Heart right ventricle (tissue), 16 donors: ENCODE results near the gene CRTC1. TPM values are rescaled to one million over a fixed set of nuclear protein-coding genes. Genes with fewer than 3 reads are reported as not detected.

Experiments
- ATAC-seq, 8 donors: fragments of 200-7000 bp; cut with Tn5 transposase; one replicate each; pipeline ENCODE4 v1.9.1; 2020; ENCODE audit warnings: mild to moderate bottlenecking in 8 of 8, moderate library complexity in 8 of 8, moderate number of reproducible peaks in 1 of 8
- DNase-seq, 2 donors: peaks; one replicate each; pipeline ENCODE4 v3.0.0-alpha.2; 2020
- H3K27ac ChIP-seq, 10 donors: fragments of 200-600 bp; sonication (generic) in 2 of 10; one replicate each; pipeline versions ENCODE4 v1.5.0 to v1.8.0; 2020 to 2022; ENCODE audit warnings: mild to moderate bottlenecking in 3 of 10
- H3K27me3 ChIP-seq, 7 donors: fragments of 200-600 bp; one replicate each; pipeline ENCODE4 v1.8.0; 2021 to 2022; ENCODE audit warnings: mild to moderate bottlenecking in 2 of 7
- H3K36me3 ChIP-seq, 9 donors: fragments of 200-600 bp; sonication (generic) in 1 of 9; one replicate each; pipeline versions ENCODE4 v1.5.0 to v1.8.0; 2020 to 2022; ENCODE audit warnings: mild to moderate bottlenecking in 2 of 9
- H3K4me1 ChIP-seq, 9 donors: fragments of 200-600 bp; sonication (generic) in 1 of 9; one replicate each; pipeline versions ENCODE4 v1.5.0 to v1.8.0; 2020 to 2022; ENCODE audit warnings: mild to moderate bottlenecking in 4 of 9
- H3K4me3 ChIP-seq, 10 donors: fragments of 200-600 bp; sonication (generic) in 2 of 10; one replicate each; pipeline versions ENCODE4 v1.5.0 to v1.8.0; 2020 to 2022; ENCODE audit warnings: mild to moderate bottlenecking in 7 of 10, moderate library complexity in 2 of 10
- H3K9me3 ChIP-seq, 11 donors: fragments of 200-600 bp in 10 of 11; sonication (generic) in 2 of 11; one replicate each; pipeline versions ENCODE4 v1.5.0 to v1.8.0; 2013 to 2022; ENCODE audit warnings: mild to moderate bottlenecking in 2 of 11, control low read depth in 1 of 11, moderate library complexity in 1 of 11
- CTCF ChIP-seq, 9 donors: fragments of 200-600 bp; sonication (generic) in 2 of 9; IDR thresholded peaks; one replicate each; pipeline versions ENCODE4 v1.5.0 to v1.8.0; 2021 to 2022; ENCODE audit warnings: antibody characterized with exemption in 9 of 9, mild to moderate bottlenecking in 5 of 9, moderate library complexity in 1 of 9
- WGBS, 2 donors: extraction: QIAGEN DNeasy Blood & Tissue Kit; methylation state at CpG; one replicate each; pipeline ENCODE4 v1.1.7; 2013; ENCODE audit warnings: inconsistent platforms in 1 of 2; 5-methylcytosine and 5-hydroxymethylcytosine counted together
- intact Hi-C, 10 donors: fragments of 100-400 bp; cut with DNase I; formaldehyde crosslinking; loops; one replicate each; pipeline versions ENCODE4 v1.11.1 to v1.14.2; 2022
- polyA plus RNA-seq, 2 donors: library from polyadenylated mRNA; stranded (reverse); fragments of 200-250 nt; gene quantifications; one replicate each; pipeline ENCODE4 v1.2.3, GENCODE V29; 2013
- total RNA-seq, 10 donors: library from RNA; stranded (reverse); fragmentation: NEBNext Ultra II Directional in 3 of 10; extraction: Animal tissue kit (Norgen Biotek cat#: 25700) in 3 of 10; gene quantifications; one replicate each; pipeline versions ENCODE4 v1.2.1 to v1.2.4, GENCODE V29; 2021 to 2023
- donor health status: Arrhythmogenic right ventricular cardiomyopathy.
- donor health status: ischemic (EF 13 %, LVEDD 7.1; RV severe dilation, severe dysfunction).
- donor health status: healthy with polysubstance abuse.
- donor health status: DM: no; HTN: yes; CAD: no.
- donor health status: DM: no; HTN: no; CAD: no.
- donor health status: ischemic (EF 25% LVEDD 6.9; RV normal size, moderate dysfunction).
- donor health status: ischemic (EF 25% LVEDD 5.7; RV mildly dilated, moderate dysfunction).
- donor health status: healthy.
- donor health status: DM: yes; HTN: yes; CAD: no.
- donor health status: Ischemic cardiomyopathy.
- donor health status: ischemic (EF 35%, LVEDD 5.7; RV mildly dilated, moderate dysfunction).
- donor health status: nonischemic (EF 11% LVEDD 7.7; RV severe dilation, severe dysfunction).
- donor health status: DM: yes; HTN: yes; CAD: no.
- donor health status: PGD.
- donor health status: ischemic (EF 29% LVEDD 5.4; RV normal size, mild dysfunction).
- donor health status: nonischemic (EF 23%, LVEDD 6.1; RV moderate dilation, normal function).

Gene CRTC1
- total and polyA plus RNA-seq, 12 donors = 3.2 to 11.8 (median 9.1) TPM

- H3K27me3 ChIP-seq = no peaks in the 10 kb centered on the region
- peaks cover 0 to 12% (median 4%) of the 10 kb centered on the region in 9 donors for H3K4me1 ChIP-seq
- no peak overlapping the region for H3K27ac ChIP-seq
- TF ChIP-seq CTCF (IDR thresholded peaks at IDR 0.05) = no peak
- 87 to 92% methylated on average over 5 of the region's 5 CpGs for WGBS, 2 donors
- ATAC-seq = no peak
- peaks cover 0 to 64% (median 20%) of the 10 kb centered on the region in 9 donors for H3K36me3 ChIP-seq
- H3K9me3 ChIP-seq = no peaks in the 10 kb centered on the region
- intact Hi-C loops = no loop called here
- DNase-seq = no peak
- no peak overlapping the region for H3K4me3 ChIP-seq
These were observed 16.7 kb upstream of the CRTC1 start for GRCh38 chr19:18666784-18667183.

- peaks cover 0 to 21% (median 9%) of the 10 kb centered on the region in 9 donors for H3K4me1 ChIP-seq
These were observed 15.8 kb upstream of the CRTC1 start for GRCh38 chr19:18667531-18668251.

DNA sequence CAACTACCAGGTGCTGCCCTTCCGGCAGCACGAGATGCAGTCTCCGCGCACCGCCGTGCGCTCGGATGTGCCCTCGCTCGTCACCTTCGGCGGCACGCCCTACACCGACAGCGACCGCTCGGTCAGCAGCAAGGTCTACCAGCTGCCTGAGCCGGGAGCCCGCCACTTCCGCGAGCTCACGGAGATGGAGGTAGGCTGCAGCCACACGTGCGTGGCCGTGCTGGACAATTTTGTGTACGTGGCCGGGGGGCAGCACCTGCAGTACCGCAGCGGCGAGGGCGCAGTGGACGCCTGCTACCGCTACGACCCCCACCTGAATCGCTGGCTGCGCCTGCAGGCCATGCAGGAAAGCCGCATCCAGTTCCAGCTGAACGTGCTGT is 15.2 kb upstream of the CRTC1 start:
- WGBS, 2 donors = 97 to 98% methylated on average over 38 of the region's 38 CpGs
- no peak for DNase-seq
- Histone ChIP-seq H3K27me3 (no peaks in the 10 kb centered on the region), H3K27ac (no peak overlapping the region), H3K4me1 (peaks cover 0 to 23% (median 11%) of the 10 kb centered on the region in 9 donors), H3K4me3 (no peak overlapping the region), H3K36me3 (peaks cover 0 to 64% (median 20%) of the 10 kb centered on the region in 9 donors), H3K9me3 (no peaks in the 10 kb centered on the region)
- ATAC-seq = no peak
- intact Hi-C loops = no loop called here
- no peak for TF ChIP-seq CTCF (IDR thresholded peaks at IDR 0.05)

More at GRCh38 chr19:18667531-18668251, 15.8 kb upstream of the CRTC1 start:
- no peak for TF ChIP-seq CTCF (IDR thresholded peaks at IDR 0.05)
- Histone ChIP-seq H3K27ac (no peak overlapping the region), H3K9me3 (no peaks in the 10 kb centered on the region), H3K4me3 (no peak overlapping the region), H3K27me3 (no peaks in the 10 kb centered on the region), H3K36me3 (peaks cover 0 to 64% (median 20%) of the 10 kb centered on the region in 9 donors)
- intact Hi-C loops = no loop called here
- no peak for ATAC-seq
- no peak for DNase-seq
- 95 to 96% methylated on average over 55 of the region's 55 CpGs for WGBS, 2 donors

DNA sequence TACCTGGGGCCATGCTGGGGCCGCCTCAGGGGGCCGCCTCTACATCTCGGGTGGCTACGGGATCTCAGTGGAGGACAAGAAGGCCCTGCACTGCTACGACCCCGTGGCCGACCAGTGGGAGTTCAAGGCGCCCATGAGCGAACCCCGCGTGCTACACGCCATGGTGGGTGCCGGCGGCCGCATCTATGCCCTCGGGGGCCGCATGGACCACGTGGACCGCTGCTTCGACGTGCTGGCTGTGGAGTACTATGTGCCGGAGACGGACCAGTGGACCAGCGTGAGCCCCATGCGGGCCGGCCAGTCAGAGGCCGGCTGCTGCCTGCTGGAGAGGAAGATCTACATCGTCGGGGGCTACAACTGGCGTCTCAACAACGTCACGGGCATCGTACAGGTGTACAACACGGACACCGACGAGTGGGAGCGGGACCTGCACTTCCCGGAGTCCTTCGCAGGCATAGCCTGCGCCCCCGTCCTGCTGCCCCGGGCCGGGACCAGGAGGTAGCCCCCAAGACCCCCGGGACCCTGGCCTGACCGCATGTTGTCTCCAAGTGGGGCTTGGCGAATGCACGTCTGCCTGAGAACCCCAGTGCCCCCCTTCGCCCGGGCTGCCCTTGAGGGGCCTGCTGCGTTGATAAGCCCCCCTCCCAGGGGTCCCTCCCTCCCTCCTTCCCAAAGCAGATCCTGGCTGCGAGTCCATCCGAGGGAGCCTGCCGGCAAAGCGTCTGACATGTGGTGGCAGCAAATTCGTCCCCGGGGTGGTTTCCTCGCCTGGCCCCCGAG is 14.5 kb upstream of the CRTC1 start:
- ATAC-seq = no peak
- WGBS, 2 donors = 96 to 97% methylated on average over 58 of the region's 58 CpGs
- H3K27me3 ChIP-seq = no peaks in the 10 kb centered on the region
- no peak for DNase-seq
- H3K4me1 ChIP-seq = peaks cover 0 to 23% (median 11%) of the 10 kb centered on the region in 9 donors
- H3K4me3 ChIP-seq = no peak overlapping the region
- H3K27ac ChIP-seq = no peak overlapping the region
- TF ChIP-seq CTCF (IDR thresholded peaks at IDR 0.05) = no peak
- H3K36me3 ChIP-seq = peaks cover 0 to 64% (median 20%) of the 10 kb centered on the region in 9 donors
- H3K9me3 ChIP-seq = no peaks in the 10 kb centered on the region
- intact Hi-C loops = no loop called here
